Skin epidermis (tissue), 12 donors: ENCODE results near the gene SVBP.
"Not testable (repeated sequence)": the region's sequence is repeated elsewhere in the genome, so short reads cannot be mapped to it uniquely, and the experiment has no call there.

Experiments used
- H3K27ac ChIP-seq, 21 experiments: fragments of 200-600 bp; sonication (generic) in 11 of 21; one replicate each; pipeline ENCODE4 v1.5.0; 2020; ENCODE audit warnings: mild to moderate bottlenecking in 3 of 21, inconsistent platforms in 2 of 21, moderate library complexity in 2 of 21
- H3K4me3 ChIP-seq, 7 experiments: fragments of 200-600 bp; sonication (generic) in 2 of 7; one replicate each; pipeline ENCODE4 v1.5.0; 2020; ENCODE audit warnings: inconsistent platforms in 2 of 7, mild to moderate bottlenecking in 2 of 7, moderate library complexity in 1 of 7

The SVBP gene

GRCh38 chr1:42814815-42815214 is 2.4 kb downstream of the SVBP start:
- H3K4me3 ChIP-seq, H3K27ac ChIP-seq: not testable (repeated sequence)

- peak overlapping the region in 1 of 21 experiments; percentile 32 for H3K27ac ChIP-seq
- no peak overlapping the region for H3K4me3 ChIP-seq
Observed at GRCh38 chr1:42807056-42807668, 10.0 kb downstream of the SVBP start.

GRCh38 chr1:42806593-42806992 is 10.6 kb downstream of the SVBP start:
- Histone ChIP-seq H3K4me3 (no peak overlapping the region), H3K27ac (peak overlapping the region in 2 of 21 experiments; percentile 3 to 13)

GRCh38 chr1:42806171-42806570 is 11.0 kb downstream of the SVBP start:
- peak overlapping the region in 2 of 21 experiments; percentile 3 to 13 for H3K27ac ChIP-seq
- no peak overlapping the region for H3K4me3 ChIP-seq

GRCh38 chr1:42801832-42802473 is 15.2 kb downstream of the SVBP start:
- Histone ChIP-seq H3K4me3 (no peak overlapping the region), H3K27ac (peak overlapping the region in 1 of 21 experiments; percentile 33)

GRCh38 chr1:42797979-42798378 is 19.2 kb downstream of the SVBP start:
- no peak overlapping the region for H3K27ac ChIP-seq

GRCh38 chr1:42797414-42797813 is 19.8 kb downstream of the SVBP start:
- H3K4me3 ChIP-seq = no peak overlapping the region
- no peak overlapping the region for H3K27ac ChIP-seq

More at GRCh38 chr1:42797979-42798378, 19.2 kb downstream of the SVBP start:
- no peak overlapping the region for H3K4me3 ChIP-seq

- Histone ChIP-seq H3K27ac (no peak overlapping the region), H3K4me3 (no peak overlapping the region)
Observed at GRCh38 chr1:42793824-42794223, 23.4 kb downstream of the SVBP start.

- no peak overlapping the region for H3K27ac ChIP-seq
Observed at GRCh38 chr1:42788021-42788420, 29.2 kb downstream of the SVBP start.

GRCh38 chr1:42786097-42786496 is 31.1 kb downstream of the SVBP start:
- no peak overlapping the region for H3K27ac ChIP-seq
- H3K4me3 ChIP-seq = no peak overlapping the region

More at GRCh38 chr1:42788021-42788420, 29.2 kb downstream of the SVBP start:
- H3K4me3 ChIP-seq = no peak overlapping the region

- peak within 1 kb of the TSS in 2 of 21 experiments; percentile 4 to 29 for H3K27ac ChIP-seq
- peak within 1 kb of the TSS; percentile 16 to 40 (median 22) for H3K4me3 ChIP-seq
Observed at GRCh38 chr1:42784946-42785693, 32.1 kb downstream of the SVBP start, which contains the start of gene TMEM269. TSS of gene TMEM269 (plus strand) at chr1:42784991. CDS start at chr1:42789894, 4,903 bp downstream.

- H3K27ac ChIP-seq = no peak overlapping the region
- peak overlapping the region in 2 of 7 experiments; percentile 17 to 33 for H3K4me3 ChIP-seq
Observed at GRCh38 chr1:42784547-42784945, 32.7 kb downstream of the SVBP start.

- Histone ChIP-seq H3K27ac (no peak overlapping the region), H3K4me3 (no peak overlapping the region)
Observed at GRCh38 chr1:42783092-42783491, 34.1 kb downstream of the SVBP start.

GRCh38 chr1:42780176-42780575 is 37.0 kb downstream of the SVBP start:
- Histone ChIP-seq H3K4me3 (no peak overlapping the region), H3K27ac (no peak overlapping the region)

- Histone ChIP-seq H3K4me3 (no peak overlapping the region), H3K27ac (no peak overlapping the region)
Observed at GRCh38 chr1:42779725-42780124, 37.5 kb downstream of the SVBP start.

GRCh38 chr1:42777852-42778251 is 39.3 kb downstream of the SVBP start:
- Histone ChIP-seq H3K27ac (no peak overlapping the region), H3K4me3 (no peak overlapping the region)

- no peak overlapping the region for H3K27ac ChIP-seq
Observed at GRCh38 chr1:42776502-42776901, 40.7 kb downstream of the SVBP start.

GRCh38 chr1:42774928-42775526 is 42.2 kb downstream of the SVBP start:
- Histone ChIP-seq H3K27ac (no peak overlapping the region), H3K4me3 (no peak overlapping the region)

More at GRCh38 chr1:42776502-42776901, 40.7 kb downstream of the SVBP start:
- no peak overlapping the region for H3K4me3 ChIP-seq

GRCh38 chr1:42773420-42773819 is 43.8 kb downstream of the SVBP start:
- no peak overlapping the region for H3K27ac ChIP-seq

GRCh38 chr1:42769811-42770210 is 47.4 kb downstream of the SVBP start:
- H3K27ac ChIP-seq = no peak overlapping the region
- H3K4me3 ChIP-seq = no peak overlapping the region

More at GRCh38 chr1:42773420-42773819, 43.8 kb downstream of the SVBP start:
- H3K4me3 ChIP-seq = no peak overlapping the region
